Glutamatergic neuron (in vitro differentiated cells): ENCODE data around the gene SENP6. TPM values are rescaled to one million over a fixed set of nuclear protein-coding genes. Genes with fewer than 3 reads are reported as not detected.

Experiments used
- DNase-seq: peaks from one replicate; pipeline ENCODE4 v3.0.0; 2022
- H3K27ac Mint-ChIP-seq: one replicate; pipeline ENCODE4 v1.8.0; 2020; ENCODE audit warnings: mild to moderate bottlenecking, mixed read lengths, inconsistent platforms; ENCODE audit not compliant: unreplicated experiment
- H3K27me3 Mint-ChIP-seq: one replicate; pipeline ENCODE4 v1.8.0; 2020; ENCODE audit warnings: mild to moderate bottlenecking, moderate library complexity, mixed read lengths, inconsistent platforms; ENCODE audit not compliant: unreplicated experiment
- H3K36me3 Mint-ChIP-seq: one replicate; pipeline ENCODE4 v1.8.0; 2020; ENCODE audit warnings: mild to moderate bottlenecking, mixed read lengths, inconsistent platforms; ENCODE audit not compliant: unreplicated experiment
- H3K4me1 Mint-ChIP-seq: one replicate; pipeline ENCODE4 v1.8.0; 2020; ENCODE audit warnings: mild to moderate bottlenecking, low read depth, mixed read lengths, inconsistent platforms; ENCODE audit not compliant: unreplicated experiment
- H3K4me3 Mint-ChIP-seq: one replicate; pipeline ENCODE4 v1.8.0; 2020; ENCODE audit warnings: mild to moderate bottlenecking, mixed read lengths, inconsistent platforms; ENCODE audit not compliant: unreplicated experiment
- H3K9me3 Mint-ChIP-seq: one replicate; pipeline ENCODE4 v1.8.0; 2020; ENCODE audit warnings: mild to moderate bottlenecking, moderate library complexity, mixed read lengths, inconsistent platforms; ENCODE audit not compliant: unreplicated experiment
- total RNA-seq: library from RNA; stranded (reverse); fragmentation: NEBNext Ultra II Directional; extraction: Animal tissue kit (Norgen Biotek cat#: 25700); gene quantifications from one replicate; pipeline ENCODE4 v1.2.1, GENCODE V29; 2021; ENCODE audit not compliant: unreplicated experiment
- TF ChIP-seq, protein P1 (sequence below): fragments of 200-600 bp; sonication (generic); IDR thresholded peaks from one replicate; pipeline ENCODE4 v1.5.0; 2021; ENCODE audit not compliant: partially characterized antibody, unreplicated experiment

The SENP6 gene
- total RNA-seq, 1 donor from 2014 or later = 113 TPM

GRCh38 chr6:75608956-75609533, 7.4 kb downstream of the SENP6 start:
- Mint-ChIP-seq H3K4me1 (peaks cover 21% of the 10 kb centered on the region), H3K27me3 (peaks cover 2% of the 10 kb centered on the region), H3K27ac (no peak overlapping the region)

GRCh38 chr6:75609639-75610590, 8.2 kb downstream of the SENP6 start:
- no peak overlapping the region for H3K27ac Mint-ChIP-seq
- H3K27me3 Mint-ChIP-seq = peaks cover 2% of the 10 kb centered on the region
- no peaks in the 10 kb centered on the region for H3K9me3 Mint-ChIP-seq
- DNase-seq = no peak
- no peaks in the 10 kb centered on the region for H3K36me3 Mint-ChIP-seq
- no peak overlapping the region for H3K4me3 Mint-ChIP-seq
- peaks cover 20% of the 10 kb centered on the region for H3K4me1 Mint-ChIP-seq
- TF ChIP-seq, protein P1, sequence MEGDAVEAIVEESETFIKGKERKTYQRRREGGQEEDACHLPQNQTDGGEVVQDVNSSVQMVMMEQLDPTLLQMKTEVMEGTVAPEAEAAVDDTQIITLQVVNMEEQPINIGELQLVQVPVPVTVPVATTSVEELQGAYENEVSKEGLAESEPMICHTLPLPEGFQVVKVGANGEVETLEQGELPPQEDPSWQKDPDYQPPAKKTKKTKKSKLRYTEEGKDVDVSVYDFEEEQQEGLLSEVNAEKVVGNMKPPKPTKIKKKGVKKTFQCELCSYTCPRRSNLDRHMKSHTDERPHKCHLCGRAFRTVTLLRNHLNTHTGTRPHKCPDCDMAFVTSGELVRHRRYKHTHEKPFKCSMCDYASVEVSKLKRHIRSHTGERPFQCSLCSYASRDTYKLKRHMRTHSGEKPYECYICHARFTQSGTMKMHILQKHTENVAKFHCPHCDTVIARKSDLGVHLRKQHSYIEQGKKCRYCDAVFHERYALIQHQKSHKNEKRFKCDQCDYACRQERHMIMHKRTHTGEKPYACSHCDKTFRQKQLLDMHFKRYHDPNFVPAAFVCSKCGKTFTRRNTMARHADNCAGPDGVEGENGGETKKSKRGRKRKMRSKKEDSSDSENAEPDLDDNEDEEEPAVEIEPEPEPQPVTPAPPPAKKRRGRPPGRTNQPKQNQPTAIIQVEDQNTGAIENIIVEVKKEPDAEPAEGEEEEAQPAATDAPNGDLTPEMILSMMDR = no peak

More at GRCh38 chr6:75608956-75609533, 7.4 kb downstream of the SENP6 start:
- H3K36me3 Mint-ChIP-seq = no peaks in the 10 kb centered on the region
- H3K9me3 Mint-ChIP-seq = no peaks in the 10 kb centered on the region
- no peak overlapping the region for H3K4me3 Mint-ChIP-seq
- TF ChIP-seq, protein P1 = no peak
- DNase-seq = no peak

DNA sequence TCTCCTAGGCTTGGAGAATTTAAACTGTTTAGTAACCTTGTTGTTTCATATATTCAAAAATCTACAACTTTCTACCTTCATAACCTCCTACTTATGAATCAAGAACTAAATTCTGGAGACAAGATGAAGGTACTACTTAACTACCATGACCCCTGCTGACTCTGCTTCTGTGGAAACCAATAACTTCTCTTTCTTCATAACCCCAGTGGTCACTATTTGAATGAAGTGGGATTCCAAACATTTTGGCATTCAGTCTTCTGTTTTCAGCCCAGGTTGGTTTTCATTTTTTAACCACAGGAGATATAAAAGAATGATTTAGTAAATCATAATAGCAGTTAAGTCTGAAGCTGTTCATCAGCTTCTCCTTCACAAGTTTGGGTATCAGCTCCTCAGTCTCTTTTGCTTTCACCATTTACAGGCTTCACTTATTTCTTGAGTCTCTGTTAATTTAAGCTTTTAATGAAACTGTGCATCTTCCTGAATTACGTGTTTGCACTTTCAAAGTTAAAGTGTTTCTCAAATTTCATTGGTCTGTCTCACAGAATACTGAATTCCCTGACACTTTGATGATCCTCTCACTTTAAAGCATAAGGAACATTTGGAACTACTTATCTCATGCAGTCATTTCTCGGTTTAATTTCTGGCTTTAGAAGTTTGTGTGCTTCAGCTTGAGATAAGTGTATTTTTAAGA, 9.5 kb downstream of the SENP6 start:
- no peak overlapping the region for H3K4me3 Mint-ChIP-seq
- TF ChIP-seq, protein P1 = no peak
- no peaks in the 10 kb centered on the region for H3K9me3 Mint-ChIP-seq
- peaks cover 2% of the 10 kb centered on the region for H3K27me3 Mint-ChIP-seq
- H3K36me3 Mint-ChIP-seq = no peaks in the 10 kb centered on the region
- no peak overlapping the region for H3K27ac Mint-ChIP-seq
- peaks cover 10% of the 10 kb centered on the region for H3K4me1 Mint-ChIP-seq
- no peak for DNase-seq

DNA sequence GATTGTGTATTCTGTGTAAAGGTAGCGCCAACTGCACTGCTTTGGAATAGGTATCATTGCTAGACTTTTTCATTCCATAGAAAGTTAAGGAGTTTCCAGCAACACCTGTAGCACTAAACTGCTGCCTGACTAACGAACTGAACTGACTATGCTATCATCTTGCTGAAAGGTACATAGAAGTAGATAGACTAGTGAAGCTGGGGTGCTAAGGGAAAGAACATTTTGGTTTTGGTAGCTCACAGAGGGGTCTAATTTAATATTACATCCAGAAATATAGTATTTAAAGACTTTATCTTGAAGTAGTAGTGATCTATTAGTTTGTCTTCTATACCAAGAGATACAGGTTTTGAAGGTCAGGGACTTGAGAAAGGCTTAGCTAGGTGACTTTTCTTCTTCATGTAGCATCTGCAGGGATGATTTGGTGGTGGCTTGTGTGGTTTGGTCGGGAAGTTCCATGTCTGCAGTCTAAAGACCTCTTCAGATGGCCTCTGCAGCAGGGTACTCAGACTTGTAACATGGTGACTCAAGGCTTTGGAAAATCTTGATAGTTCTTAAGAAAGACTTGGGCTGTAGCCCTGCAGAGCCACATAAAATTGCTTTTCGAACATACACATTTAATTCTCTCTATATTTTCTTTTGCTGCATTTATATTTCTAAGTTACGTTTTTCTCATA, 10.2 kb downstream of the SENP6 start:
- TF ChIP-seq, protein P1 = no peak
- H3K4me3 Mint-ChIP-seq = no peak overlapping the region
- H3K27ac Mint-ChIP-seq = no peak overlapping the region
- H3K9me3 Mint-ChIP-seq = no peaks in the 10 kb centered on the region
- peaks cover 2% of the 10 kb centered on the region for H3K27me3 Mint-ChIP-seq
- H3K36me3 Mint-ChIP-seq = no peaks in the 10 kb centered on the region
- DNase-seq = no peak
- H3K4me1 Mint-ChIP-seq = peaks cover 10% of the 10 kb centered on the region
